HFFc6 (cell line): Measurements from ENCODE around the gene LGR6. TPM values are rescaled to one million over a fixed set of nuclear protein-coding genes. Genes with fewer than 3 reads are reported as not detected.

Experiments
- DNase-seq: peaks from one replicate; pipeline ENCODE4 v3.0.0-alpha.2; 2018
- H3K27ac Mint-ChIP-seq: 2 replicates; pipeline ENCODE4 v1.8.0; 2020; ENCODE audit warnings: mild to moderate bottlenecking, mixed read lengths
- H3K27me3 Mint-ChIP-seq: 2 replicates; pipeline ENCODE4 v1.8.0; 2021; ENCODE audit warnings: mild to moderate bottlenecking, moderate library complexity, mixed read lengths; ENCODE audit not compliant: insufficient read depth
- H3K36me3 Mint-ChIP-seq: 2 replicates; pipeline ENCODE4 v1.8.0; 2021; ENCODE audit warnings: low read depth, mixed read lengths
- H3K4me1 Mint-ChIP-seq: 2 replicates; pipeline ENCODE4 v1.8.0; 2020; ENCODE audit warnings: low read depth, mixed read lengths
- H3K4me3 Mint-ChIP-seq: 2 replicates; pipeline ENCODE4 v1.8.0; 2020; ENCODE audit warnings: mild to moderate bottlenecking, moderate library complexity, mixed read lengths
- H3K9me3 Mint-ChIP-seq: 2 replicates; pipeline ENCODE4 v1.8.0; 2020; ENCODE audit warnings: mild to moderate bottlenecking, mixed read lengths
- CTCF ChIP-seq: fragments of 200-600 bp; sonication (generic); IDR thresholded peaks from 2 replicates; pipeline ENCODE4 v1.5.0; 2021; ENCODE audit warnings: antibody characterized with exemption, mild to moderate bottlenecking
- total RNA-seq, 6 experiments: library from RNA; stranded (reverse); fragmentation: NEBNext Ultra II Directional; extraction: Animal tissue kit (Norgen Biotek cat#: 25700); gene quantifications; 2 replicates in 1 of 6; 3 replicates in 5 of 6; pipeline ENCODE4 v1.2.3, GENCODE V29; 2021

Gene LGR6
- total RNA-seq, 6 experiments from 2014 or later = not detected

DNA sequence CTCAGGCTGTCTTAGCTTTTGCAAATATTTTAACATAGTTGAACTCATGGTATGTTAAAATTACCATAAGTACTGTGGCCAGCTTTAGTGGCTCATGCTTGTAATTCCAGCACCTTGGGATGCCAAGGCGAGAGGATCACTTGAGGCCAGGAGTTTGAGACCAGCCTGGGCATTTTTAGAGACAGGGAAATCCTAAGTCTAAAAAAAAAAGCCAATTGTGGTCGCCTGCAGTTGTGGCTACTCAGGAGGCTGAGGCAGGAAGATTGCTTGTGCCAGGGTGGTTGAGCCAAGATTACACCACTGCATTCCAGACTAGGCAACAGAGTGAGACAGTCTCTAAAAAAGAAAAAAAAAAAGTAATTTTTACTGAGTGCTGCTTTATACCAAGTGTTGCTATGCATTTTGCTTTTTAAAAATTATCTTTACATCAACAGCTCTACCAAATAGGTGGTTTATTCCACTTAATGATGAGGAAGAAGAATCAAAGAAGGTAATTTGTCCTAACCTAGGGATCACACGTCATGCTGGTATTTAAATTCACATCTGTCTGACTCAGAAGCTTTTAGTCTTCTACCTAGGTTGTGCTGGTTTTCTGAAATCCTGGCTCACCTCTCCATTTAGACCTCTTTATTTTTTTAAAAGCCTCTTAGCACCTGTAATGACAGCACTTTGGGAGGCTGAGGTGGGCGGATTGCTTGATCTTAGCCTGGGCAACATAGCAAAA, 171.7 kb downstream of the LGR6 start:
- TF ChIP-seq CTCF = no peak
- peak; percentile 34 for DNase-seq
- Mint-ChIP-seq H3K4me1 (peaks cover 21% of the 10 kb centered on the region), H3K27me3 (no peaks in the 10 kb centered on the region; the same call in none of the 2 replicates), H3K27ac (peak overlapping the region; percentile 24; the same call in 1 of the 2 replicates), H3K4me3 (no peak overlapping the region), H3K9me3 (no peaks in the 10 kb centered on the region), H3K36me3 (no peaks in the 10 kb centered on the region; the same call in 1 of the 2 replicates)

DNA sequence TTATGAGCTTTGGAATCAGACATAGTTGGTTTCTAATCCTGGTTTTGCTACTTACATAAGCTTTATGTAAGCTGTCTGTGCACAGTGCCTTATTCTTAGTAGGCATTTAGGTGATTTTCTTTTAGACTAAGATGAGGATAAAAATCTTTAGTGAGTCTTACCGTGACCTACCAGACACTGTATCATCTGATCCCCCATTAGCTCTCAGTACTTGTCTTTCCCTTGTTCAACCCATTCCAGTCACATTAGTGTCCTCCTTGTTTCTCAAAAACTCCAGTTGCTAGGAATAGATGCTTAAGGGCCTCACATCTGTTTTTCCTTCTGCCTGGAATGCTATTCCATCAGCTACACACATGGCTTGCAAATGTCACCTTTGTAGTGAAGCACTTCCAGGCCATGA, 173.7 kb downstream of the LGR6 start:
- no peak overlapping the region for H3K4me3 Mint-ChIP-seq
- peaks cover 21% of the 10 kb centered on the region for H3K4me1 Mint-ChIP-seq
- no peak for TF ChIP-seq CTCF
- no peaks in the 10 kb centered on the region for H3K9me3 Mint-ChIP-seq
- no peaks in the 10 kb centered on the region; the same call in 1 of the 2 replicates for H3K27me3 Mint-ChIP-seq
- H3K36me3 Mint-ChIP-seq = no peaks in the 10 kb centered on the region; the same call in 1 of the 2 replicates
- DNase-seq = peak; percentile 54
- H3K27ac Mint-ChIP-seq = peak overlapping the region; percentile 8; the same call in 1 of the 2 replicates

Other genes with a start within 250 kb of the LGR6 start
- 10 to 100 TPM; 19.0 to 37.4 (median 36.5) TPM for gene LMOD1, start 247.3 kb upstream of the LGR6 start, total RNA-seq
- 100 to 1,000 TPM; 114 to 128 (median 122) TPM for gene TIMM17A, start 238.3 kb upstream of the LGR6 start, total RNA-seq
- 10 to 100 TPM; 66.6 to 82.5 (median 76.4) TPM for gene RNPEP, start 211.2 kb upstream of the LGR6 start, total RNA-seq
- under 1 TPM in 2 of 6 experiments, not detected in 4; 0.09 TPM for gene ELF3, start 183.2 kb upstream of the LGR6 start, total RNA-seq
- not detected for gene GPR37L1, start 70.9 kb upstream of the LGR6 start, total RNA-seq
- 10 to 100 TPM; 44.6 to 60.7 (median 48.6) TPM for gene ARL8A, start 49.1 kb upstream of the LGR6 start, total RNA-seq
- gene PTPN7, start 33.2 kb upstream of the LGR6 start, total RNA-seq = not detected
- gene UBE2T, start 148.1 kb downstream of the LGR6 start, total RNA-seq = 10 to 100 TPM; 17.5 to 47.5 (median 40.3) TPM
- gene PPP1R12B, start 154.9 kb downstream of the LGR6 start, total RNA-seq = 1 to 10 TPM; 5.3 to 9.9 (median 6.9) TPM